Kidney tubule cell (primary cell): ENCODE measurements around the gene OSBPL2.

Source experiments
- DNase-seq: peaks from one replicate; pipeline ENCODE4 v3.0.0-alpha.2; 2018; ENCODE audit warnings: low spot score

The OSBPL2 gene

DNA sequence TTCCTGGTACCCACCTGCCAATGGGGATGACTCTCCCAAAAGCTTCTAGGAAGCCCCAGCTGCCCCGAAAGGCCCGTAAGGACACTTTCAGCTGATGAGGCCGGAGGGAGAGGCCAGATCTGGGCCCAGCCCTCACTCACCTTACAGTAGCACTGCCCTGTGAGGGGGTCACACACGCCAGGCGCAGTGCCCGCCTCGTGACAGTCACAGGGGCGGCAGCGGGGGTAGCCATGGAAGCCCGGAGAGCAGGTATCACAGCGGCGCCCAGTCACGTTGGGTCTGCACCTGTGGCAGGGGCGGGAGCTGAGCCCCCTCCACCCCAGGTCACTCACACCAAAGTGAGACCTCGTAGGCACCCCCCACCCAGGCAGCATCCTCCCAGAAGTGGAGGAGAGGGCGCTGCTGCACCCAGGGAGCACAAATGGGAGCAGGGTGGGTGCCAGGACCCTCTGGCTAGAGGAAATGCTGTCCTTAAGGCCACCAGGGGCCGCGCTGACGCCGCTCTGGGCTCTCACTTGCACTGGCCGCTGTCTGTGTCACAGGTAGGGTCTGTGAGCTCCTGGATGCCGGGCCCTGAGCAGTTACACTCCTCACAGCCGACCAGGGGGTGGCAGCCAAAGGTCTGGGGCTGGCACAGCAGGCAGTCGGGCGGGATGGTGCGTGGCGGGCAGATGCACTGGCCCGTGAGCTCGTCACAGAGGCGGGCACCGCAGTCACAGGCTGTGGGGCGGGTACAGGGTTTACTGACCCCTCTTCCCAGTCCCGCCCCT, 89.6 kb downstream of the OSBPL2 start:
- DNase-seq = no peak

DNA sequence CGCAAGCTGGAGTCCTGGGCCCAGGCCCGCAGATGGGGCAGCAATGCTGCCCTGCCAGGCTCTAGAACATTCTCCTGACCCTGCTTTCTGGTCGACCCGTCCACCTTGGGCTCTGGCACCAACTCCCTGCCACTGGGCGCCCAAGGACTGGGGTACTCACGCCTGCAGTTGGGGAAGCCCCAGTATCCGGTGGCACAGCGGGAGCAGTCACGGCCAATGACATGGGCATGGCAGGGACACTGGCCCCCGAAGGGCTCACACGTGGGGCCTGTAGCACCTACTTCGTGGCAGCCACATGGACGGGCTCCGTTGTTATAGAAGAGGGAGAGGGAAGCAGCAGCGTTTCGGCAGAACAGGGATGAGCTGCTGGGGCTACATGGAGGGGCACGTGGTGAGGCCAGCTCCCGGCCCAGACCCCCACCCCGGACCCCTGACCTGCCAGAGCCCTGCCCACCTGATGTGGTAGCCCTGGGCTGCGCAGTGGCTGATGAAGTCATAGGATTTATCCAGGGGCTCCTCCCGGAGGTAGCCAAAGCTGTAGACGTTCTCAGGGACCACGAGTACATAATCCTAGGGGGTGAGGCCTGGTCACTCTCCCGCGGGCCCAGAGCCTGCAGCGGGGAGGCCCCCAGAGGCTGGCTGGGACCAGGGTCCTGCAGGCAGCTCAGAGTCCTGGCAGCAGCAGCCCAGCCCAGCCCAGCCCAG, 90.5 kb downstream of the OSBPL2 start:
- no peak for DNase-seq

DNA sequence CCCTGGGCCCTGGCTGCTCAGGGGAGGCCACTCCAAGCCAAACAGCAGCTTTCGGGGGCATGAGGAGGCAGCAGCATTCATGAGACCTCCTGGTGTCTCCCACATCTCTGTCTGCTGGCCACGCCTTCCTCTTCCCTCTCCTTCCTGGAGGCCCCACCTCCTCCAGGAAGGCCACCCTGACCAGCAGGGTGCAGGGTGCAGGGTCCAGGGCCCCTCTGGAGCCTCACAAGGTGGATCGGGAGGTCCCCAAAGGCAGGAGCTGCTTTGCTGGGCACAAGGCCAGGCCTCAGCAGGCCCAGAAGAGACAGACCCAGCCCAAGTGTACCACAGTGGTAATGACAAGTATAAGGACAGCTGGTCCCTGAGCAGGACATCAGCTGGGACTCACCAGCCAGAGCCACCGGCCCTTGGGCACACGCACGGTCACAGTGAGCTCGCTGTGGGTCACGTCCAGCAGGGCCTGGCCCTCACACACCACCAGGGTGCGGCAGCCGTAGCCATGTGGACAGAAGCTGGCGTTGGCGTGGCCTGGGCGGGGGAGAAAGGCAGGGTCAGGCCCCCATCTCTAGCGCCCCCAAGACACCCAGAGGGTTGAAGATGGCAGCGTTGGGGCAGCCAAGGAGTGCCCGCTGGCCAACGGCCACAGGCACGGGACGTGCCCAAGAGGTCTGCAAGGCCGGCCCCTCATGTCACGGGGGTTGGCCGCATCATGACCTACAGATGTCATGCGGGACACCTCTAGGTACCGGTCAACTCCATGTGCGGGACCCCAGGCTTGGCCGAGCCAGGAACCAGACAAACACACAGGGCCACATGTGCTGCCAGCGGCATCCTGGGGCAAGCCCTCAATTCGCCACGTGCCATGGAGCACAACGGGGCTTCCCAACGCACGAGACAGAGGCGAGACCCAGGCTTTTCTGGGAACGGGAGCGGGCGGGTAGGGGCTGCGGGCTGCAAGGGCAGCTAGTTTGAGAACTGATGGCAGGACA, 91.4 kb downstream of the OSBPL2 start:
- DNase-seq = no peak

DNA sequence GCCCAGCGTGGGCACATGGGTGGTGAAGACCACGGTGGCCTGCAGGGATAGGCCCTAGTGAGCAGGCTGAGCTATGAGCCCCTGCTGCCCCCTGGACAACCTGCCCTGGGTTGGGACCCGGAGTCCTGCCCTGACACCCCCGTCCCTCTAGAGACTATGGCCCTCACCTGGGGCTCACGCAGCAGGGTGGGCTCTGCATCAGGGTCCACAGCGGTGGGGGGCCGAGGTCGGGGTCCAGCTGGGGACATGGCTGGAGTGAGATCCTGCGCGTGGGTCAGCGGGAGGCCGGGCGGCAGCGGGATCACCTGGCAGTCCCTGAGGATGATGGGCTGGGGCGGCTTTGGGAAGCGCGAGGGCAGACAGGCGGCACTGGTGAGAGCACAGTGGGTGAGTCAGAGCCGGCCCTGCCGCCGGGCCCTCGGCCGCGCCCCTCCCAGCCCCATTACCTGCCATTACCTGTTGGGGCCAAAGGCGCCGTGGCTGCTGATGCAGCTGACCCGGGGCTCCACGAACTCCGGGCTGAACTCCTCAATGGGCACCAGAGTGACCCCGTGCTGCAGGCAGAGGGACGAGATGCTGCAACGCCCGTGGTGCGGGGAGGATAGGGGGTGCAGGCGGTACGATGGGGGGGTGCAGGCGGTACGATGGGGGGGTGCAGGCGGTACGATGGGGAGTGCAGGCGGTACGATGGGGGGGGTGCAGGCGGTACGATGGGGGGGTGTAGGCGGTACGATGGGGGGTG, 92.4 kb downstream of the OSBPL2 start:
- no peak for DNase-seq

DNA sequence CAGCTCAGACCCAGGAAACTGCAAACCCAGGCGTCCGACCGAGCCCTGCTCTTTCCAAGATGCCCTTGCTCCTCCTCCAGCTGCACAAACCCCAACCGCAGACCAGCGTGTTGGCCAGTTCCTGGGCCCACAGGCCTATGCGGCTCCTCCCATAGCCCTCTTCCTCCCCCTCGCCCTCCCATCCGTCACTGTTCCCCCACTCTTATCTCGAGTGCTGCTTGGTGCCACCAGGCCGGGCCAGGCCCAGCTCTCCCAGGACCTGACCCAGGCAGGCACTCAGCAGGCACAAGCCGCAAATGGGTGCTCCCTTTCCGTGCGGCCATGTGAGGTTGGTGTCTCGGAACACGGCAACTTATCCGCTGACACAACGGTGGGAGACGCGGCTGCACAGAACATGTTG, 93.0 kb downstream of the OSBPL2 start:
- no peak for DNase-seq

DNA sequence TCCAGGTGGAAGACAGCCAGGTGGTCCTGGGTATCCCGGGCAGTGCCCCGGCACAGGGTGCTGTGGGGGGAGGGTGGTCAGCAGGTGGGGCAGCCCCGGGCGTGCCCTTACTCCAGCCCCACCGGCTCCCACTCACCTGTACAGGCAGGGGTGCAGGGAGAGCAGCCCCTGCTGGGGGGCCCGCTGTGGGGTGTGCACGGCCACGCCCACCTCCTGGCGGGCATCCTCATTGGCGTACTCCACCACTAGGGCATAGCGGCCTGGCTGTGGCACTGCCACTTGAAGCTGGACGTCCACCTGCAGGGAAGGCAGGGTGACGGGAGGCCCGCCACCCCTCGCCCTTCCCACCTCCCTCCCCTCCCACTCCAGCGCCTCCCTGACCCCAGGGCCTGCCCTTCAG, 94.1 kb downstream of the OSBPL2 start:
- no peak for DNase-seq

DNA sequence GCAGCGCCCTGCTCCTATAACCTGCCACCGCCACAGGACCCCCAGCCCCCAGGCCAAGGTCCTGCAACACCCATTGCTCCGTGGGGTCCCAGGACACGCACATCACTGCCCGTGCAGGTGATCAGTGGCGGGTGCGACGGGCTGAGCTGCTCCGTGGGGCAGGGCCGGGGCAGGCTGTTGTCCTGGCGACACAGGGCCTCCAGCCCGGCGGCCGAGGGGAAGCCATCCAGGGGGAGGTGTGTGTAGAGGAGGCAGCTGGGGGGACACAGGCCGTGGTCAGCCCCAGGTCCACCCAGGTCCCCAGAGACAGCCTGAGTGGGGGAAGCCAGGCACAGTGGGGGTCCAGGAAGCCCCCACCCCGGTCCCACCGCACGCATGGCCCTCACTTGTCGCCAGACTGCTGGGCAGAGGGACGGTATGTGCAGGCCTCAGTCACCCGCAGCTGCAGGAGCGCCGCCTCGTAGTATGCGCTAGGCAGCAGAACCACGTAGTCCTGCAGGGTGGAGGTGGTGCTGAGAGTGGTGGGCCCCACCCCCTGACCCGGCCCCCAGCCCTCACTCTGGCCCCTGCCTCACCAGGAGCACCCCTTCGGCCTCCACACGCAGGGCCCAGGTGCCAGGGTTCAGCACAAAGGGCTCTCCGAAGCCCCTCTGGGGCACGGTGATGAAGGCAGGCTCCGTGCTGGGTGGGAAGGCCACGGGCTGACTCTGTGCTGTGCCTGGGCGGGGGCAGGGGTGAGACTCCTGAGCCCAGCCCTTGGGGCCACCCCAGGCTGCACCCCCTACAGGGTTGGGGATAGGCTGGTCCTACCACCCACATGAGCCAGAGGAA, 94.9 kb downstream of the OSBPL2 start:
- no peak for DNase-seq

DNA sequence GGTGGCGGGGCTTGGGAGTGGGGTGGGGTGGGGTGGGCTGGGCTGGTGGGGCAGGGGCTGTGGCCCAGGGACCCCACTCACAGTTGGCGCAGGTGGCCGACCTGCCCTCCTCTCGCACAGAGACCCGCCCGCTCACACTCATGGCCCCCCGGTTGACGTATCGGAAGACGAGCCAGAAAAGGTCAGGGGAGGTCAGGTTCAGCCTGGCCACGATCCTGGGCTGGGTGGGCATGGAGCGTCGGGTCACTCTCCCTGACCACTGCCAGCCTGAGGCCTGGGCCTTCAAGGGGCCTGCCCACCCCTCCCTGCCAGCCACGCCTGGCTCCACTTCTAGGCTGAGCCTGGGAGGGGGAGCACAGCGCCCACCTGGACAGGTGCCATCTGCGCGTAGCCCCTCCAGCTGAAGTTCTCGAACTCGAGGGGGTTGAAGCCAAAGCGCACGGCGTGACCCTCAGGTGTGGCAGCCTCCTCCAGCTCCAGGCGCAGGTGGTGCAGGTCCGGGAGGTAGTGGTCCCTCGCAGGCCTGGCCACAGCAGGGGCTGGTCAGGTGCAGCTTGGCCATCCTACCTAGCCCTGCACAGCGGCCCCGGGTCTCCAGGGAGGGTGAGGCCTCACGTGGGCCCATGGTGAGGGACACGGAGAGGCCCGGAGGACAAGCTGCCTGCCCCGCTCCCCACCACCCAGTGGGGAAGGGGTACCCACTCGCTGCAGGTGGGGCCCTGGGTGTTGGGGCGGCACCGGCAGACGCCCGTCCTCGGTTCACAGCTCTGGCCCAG, 95.7 kb downstream of the OSBPL2 start:
- no peak for DNase-seq

DNA sequence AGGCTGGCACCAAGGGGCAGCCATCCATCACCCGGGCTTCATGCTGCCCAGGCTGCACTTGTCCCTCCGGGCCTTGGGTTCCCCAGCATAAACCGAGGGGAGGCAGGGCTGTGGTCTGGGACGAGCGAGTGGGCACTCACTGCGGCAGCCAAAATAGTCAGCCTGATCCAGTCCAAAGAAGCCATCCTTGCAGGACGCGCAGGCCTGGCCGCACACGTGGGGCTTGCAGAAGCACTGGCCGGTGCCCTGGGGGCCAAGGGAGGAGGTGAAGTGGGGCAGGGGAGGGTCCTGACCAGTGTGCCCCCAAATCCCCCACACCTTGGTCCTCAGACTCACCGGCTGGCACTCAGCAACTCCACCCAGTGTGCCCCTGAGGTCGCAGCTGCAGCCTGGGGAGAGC, 96.6 kb downstream of the OSBPL2 start:
- DNase-seq = no peak

DNA sequence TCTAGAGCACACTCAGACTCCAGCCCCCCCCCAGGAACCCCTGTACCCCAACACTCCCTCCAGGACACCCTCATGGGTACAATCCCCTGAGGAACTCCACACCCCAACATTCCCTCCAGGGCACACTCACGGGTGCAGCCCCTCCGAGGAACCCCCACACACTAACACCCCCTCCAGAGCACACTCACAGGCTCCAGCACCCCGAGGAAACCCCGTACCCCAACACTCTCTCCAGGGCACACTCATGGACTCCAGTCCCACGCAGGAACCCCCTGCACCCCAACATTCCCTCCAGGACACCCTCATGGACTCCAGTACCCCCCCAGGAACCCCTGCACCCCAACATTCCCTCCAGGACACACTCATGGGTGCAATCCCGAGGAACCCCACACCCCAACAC, 97.2 kb downstream of the OSBPL2 start:
- no peak for DNase-seq

DNA sequence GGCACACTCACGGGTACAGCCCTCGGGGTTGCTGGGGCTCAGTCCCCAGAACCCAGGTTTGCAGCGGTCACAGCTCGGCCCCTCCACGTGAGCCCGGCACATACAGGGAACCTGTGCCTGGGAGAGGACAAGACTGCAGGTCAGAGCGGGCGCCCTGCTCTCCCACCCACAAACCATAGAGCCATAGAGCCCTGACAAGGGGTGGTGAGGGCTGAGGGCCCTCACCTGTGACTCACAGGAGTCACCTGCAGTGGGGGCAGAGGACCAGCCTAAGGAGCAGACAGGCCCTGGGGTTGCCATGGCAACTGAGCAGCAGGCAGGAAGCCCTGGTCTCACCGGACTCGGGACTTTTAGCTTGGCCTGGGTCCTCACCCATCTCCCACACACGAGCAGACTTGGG, 98.0 kb downstream of the OSBPL2 start:
- DNase-seq = peak; percentile 36

DNA sequence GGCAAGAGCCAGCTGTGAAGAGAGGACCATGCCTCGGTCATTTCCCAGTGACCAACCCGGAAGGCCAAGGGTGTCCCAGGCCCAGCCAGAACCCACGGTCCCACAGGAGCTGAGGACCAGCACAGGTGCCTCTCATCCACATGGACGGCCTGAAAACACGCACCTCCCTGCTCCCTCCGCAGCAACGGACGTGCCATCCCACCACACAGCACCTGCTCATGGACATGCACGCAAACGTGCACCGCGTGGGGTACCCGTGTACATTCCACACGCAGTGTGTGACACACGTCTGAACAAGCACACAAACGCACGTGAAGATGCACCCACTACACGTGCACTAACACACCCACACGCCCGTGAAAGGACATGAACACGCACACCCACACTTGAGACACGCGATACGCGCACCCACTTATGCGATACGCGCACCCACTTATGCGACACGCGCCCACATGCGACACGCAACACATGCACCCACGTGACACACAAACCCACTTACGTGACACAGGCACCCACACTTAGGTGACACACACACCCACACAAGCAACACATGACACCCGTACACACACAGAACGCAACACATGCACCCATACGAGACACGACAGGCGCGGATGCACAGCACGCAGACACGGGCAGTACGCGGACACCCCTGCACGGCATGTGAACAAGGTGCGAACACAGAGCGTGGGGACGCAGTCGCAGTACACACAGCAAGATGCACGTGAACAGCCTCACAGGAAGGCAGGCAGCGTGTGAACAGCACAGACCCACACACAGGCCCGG, 98.6 kb downstream of the OSBPL2 start:
- no peak for DNase-seq

DNA sequence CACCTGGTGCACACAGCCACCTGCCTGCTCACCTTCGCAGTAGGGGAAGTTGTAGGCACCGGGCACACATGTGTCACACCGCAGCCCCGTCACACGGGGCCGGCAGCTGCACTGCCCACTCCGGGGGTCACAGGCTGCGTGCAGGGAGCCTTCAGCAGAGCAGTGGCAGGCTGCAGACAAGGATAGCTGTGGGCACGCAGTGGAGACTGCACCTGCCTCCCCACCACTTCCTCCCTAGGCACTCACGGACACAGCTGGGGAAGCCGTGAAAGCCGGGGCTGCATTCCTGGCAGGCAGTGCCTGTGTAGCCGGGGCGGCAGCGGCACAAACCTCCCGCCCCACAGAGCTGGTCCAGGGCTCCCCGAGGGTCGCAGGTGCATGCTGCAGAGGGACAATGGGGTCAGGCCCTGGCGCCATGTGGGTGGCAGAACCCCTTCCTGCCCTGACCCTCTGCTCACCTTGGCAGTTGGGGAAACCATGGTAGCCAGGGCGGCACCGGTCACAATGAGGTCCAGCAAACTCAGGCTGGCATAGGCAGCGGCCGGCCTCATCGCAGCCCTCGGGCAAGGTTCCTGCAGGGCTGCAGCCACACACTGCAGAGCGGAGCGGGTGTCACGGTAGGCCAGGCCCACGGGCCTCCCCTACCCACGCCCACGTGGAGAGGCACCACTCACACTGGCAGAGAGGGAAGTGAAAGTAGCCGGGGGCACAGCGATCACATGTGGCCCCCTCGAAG, 99.4 kb downstream of the OSBPL2 start:
- DNase-seq = no peak

DNA sequence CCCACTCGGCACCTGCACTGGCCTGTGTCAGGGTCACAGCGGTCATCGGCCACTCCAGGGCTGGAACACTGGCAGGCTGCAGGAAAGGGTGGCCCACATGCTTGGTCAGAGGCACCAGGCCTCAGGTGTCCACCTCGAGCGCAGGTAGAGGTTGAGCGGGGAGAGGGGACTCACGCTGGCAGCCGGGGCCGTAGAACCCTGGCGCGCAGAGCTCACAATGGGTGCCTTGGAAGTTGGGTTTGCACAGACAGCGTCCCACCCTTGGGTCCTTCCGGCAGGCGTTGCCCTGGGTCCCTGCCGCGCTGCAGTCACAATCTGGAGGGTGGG, 99.9 kb downstream of the OSBPL2 start:
- DNase-seq = no peak

DNA sequence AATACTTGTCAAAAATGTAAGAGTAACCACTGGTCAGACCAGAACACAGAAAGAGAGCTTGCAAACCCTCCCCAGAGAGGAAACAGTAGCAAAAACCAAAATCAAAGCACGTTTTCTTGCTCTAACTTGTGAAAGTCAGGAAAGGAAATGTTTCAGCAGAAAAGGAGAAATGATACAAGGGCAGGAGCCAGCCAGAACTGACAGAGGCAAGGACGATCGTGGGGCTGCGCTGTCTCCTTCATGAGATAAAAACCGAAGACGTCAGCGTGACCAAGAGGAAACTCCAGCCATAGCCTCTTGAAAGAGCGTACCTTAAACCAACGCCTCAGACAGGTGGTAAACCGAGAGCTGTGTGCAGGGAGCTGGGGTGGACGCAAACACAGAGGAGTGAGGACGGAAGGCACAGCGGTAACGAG, 101.3 kb downstream of the OSBPL2 start:
- no peak for DNase-seq

DNA sequence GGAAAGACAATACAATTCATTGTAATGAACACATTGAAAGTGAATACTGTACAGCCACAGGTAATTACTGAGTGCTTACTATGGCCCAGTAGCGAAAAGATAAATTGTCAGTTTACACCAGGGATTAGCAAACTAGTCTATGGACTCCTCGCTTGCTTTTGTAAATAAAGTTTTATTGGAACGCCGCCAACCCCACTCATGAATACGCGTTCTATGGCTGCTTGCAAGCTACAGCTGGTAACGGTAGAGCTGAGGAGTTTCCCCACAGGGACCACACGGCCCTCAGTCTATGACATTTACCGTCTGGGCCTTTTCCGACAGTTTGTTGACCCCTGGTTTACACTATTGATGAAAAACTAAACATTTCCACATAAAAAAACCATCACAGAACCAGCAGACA, 104.6 kb downstream of the OSBPL2 start:
- DNase-seq = no peak

DNA sequence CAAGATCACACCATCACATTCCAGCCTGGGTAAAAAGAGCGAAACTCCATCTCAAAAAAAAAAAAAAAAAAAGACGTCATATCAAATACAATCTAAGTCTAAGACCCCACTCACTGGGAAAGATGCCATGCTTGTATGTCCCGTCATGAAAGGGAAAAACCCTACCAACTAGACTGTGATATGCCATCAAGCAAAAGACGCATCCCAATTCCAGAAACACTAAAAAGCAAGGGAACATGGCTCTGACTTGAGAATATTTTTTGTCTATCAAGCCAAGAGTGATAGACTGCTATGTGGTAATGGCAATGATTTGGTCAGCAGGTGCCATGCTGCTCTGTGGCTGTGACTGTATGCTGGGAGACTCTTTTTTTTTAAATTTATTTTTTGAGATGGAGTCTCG, 105.8 kb downstream of the OSBPL2 start:
- no peak for DNase-seq

DNA sequence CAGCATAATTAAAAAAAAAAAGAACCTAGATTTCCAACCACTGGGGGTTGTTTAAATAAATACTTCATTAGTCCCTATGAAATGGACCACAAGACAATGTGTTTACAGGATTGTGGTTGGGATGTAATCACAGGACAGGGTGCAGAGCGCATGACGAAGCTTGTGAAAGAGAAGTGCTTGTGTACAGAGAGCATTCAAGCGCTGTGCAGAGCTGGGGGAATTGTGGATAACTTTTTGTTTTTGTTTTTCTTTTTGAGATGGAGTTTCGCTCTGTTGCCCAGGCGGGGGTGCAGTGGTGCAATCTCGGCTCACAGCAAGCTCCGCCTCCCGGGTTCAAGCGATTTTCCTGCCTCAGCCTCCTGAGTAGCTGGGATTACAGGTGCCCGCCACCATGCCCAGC, 106.5 kb downstream of the OSBPL2 start:
- DNase-seq = no peak
